Ramos (cell line): Measurements from ENCODE around the gene RBBP7.

Experiments used
- in situ Hi-C: fragments of 300-500 bp; cut with MboI; formaldehyde crosslinking; loops from one replicate; pipeline ENCODE4 v1.14.3; 2022; ENCODE audit warnings: low sequenced_read_pairs; ENCODE audit not compliant: unreplicated experiment

RBBP7 gene

GRCh38 chrX:16870095-16870861, at the start of gene RBBP7:
RBBP7 (minus strand) TSS chrX:16870362; CDS start chrX:16870053, 309 bp downstream.
- in situ Hi-C loops: no loop called here

- in situ Hi-C loops: no loop called here
Observed at GRCh38 chrX:16918979-16919378, 48.8 kb upstream of the RBBP7 start.

DNA sequence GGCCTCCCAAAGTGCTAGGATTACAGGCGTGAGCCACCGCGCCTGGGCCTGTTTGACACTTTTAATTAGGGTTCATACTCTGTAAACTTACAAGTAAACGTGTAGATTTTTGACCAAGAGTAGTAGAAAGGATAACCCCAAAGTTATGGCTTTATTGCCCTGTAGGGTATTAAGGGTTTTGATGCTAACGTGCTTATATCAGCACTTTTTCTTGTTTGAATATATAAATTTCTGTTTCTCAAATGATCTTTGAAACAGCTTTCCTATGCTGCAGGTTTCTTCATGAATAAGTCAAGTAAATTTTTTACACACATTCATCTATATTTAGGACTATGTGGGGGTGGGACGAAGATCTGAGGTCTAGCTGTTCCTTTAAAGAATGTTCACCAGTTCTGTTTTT, 47.0 kb upstream of the RBBP7 start:
- in situ Hi-C loops: no loop called here

GRCh38 chrX:16916561-16916960, 46.4 kb upstream of the RBBP7 start:
- in situ Hi-C loops: no loop called here

DNA sequence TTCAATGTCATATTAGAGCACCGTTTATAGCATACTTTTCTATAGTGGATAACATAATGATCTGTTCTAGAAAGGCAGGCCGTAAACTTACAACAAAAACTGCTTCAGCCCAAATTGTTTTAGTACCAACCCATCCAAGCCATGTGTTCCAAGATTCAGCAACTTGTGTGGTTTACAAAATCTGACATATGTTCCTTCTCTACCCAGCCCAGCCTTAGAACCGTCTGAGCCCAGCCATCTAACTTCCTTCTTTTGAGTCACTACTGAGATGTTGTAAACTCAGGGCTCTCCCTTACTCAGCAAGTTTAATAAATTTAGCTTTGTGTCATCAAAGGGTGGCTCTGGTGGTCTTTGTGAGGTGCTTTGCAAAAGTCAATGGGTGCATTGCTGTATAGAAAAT, 43.9 kb upstream of the RBBP7 start:
- in situ Hi-C loops: no loop called here

GRCh38 chrX:16910376-16910775, 40.2 kb upstream of the RBBP7 start:
- in situ Hi-C loops: no loop called here

- in situ Hi-C loops: no loop called here
Observed at GRCh38 chrX:16903274-16904022, 33.3 kb upstream of the RBBP7 start.

DNA sequence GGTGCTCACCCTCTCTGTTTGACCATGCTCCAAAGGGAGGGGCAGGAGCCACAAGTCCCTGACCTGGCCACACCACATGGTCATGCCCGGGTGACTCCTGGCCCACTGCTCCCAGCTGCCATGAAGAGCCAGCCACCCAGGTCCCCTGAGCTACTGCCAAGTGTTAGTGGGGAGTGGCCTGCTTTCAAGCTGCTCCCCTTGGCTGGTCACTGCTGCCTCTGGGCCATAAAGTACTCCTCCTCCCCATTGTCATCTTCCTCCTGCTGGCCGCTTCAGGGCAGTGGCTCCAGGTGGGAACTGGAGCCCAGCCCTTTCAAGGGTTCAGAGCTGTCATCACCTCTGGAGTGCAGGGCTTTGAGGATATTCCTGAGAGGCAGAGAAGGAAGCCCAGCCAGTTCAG, 27.3 kb upstream of the RBBP7 start:
- in situ Hi-C loops: loop anchor here (25.0 kb wide), 1 partner anchor 140 kb away; no protein-coding TSS in a partner anchor

DNA sequence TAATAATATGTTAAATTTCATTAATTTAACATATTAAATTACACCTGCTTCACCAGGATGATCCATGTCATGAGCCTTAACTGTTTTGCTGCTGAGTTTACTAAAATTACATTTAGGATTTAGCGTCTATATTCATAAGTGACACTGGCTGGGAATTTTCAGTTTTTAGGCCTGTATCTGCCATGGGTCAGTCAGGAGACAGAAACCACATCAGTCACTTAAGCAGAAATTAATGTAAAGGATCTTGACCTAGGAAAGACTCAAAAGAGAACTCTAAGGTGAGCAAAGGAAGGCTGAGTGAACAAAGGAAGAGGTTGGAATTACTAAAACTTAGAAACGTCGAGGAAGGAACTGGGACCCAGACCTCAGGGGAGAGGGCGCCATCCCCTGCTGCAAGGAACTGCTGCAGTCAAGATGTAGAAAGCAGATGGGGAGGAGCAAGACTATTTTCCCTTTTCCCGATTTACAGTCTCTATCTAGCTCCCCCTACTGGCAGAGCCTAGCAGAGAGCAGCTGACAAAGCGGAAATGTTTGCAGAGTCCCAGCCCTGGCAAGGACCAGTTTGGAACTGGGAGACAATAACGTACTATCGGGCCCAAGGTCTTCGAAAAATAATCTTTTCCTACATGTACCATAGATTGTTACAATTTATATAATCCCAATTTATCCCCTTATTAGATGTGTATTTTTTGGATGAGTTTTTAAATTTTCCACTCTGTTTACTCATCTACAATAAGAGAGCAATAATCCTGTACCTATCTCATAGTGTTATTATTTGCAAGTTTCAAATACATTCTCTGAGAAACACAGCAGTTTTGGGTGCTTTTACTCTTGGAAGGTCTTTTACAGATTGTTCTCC, 22.6 kb upstream of the RBBP7 start:
- in situ Hi-C loops: loop anchor here (25.0 kb wide), 1 partner anchor 145 kb away; no protein-coding TSS in a partner anchor

DNA sequence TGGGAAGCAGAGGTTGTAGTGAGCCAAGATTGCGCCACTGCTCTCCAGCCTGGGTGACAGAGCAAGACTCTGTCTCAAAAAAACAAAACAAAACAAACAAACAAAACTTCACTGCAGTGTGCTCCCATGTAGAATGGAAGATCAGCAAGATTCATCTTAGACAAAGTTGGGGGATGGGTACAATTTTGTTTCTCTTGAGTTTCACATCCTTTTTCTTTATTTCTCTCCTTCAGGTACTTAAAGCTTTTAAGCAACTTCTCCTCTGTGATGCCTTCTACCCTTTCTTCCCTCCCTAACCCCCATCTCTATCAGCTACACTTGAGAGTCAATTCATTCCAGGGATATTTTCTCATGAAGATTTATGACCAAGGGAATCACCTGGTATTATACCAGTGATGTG, 15.5 kb upstream of the RBBP7 start:
- in situ Hi-C loops: loop anchor here (25.0 kb wide), 1 partner anchor 152 kb away; no protein-coding TSS in a partner anchor

GRCh38 chrX:16883487-16883804, 13.3 kb upstream of the RBBP7 start:
- in situ Hi-C loops: loop anchor here (25.0 kb wide), 1 partner anchor 154 kb away; no protein-coding TSS in a partner anchor

- in situ Hi-C loops: loop anchor here (25.0 kb wide), 1 partner anchor 154 kb away; no protein-coding TSS in a partner anchor
Observed at GRCh38 chrX:16882702-16883486, 12.7 kb upstream of the RBBP7 start.

GRCh38 chrX:16882169-16882568, 12.0 kb upstream of the RBBP7 start:
- in situ Hi-C loops: loop anchor here (25.0 kb wide), 1 partner anchor 155 kb away; no protein-coding TSS in a partner anchor

DNA sequence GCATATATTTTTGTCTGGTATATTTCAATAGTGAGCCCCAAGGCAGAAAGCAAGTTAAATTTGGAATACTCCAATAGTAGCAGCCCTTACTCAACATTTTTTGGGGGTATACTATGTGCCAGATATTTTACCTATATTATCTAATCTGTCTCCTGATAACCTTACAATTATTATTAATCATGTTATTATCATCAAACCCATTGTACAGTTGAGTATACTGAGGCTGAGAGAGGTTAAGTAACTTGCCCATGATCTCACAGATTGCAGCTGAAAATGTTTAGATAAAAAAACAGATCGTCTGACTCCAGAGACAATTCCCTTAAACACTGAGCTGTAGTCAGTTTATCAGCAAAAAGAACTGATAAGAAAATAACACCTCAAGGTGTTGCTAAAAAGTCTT, 6.5 kb upstream of the RBBP7 start:
- in situ Hi-C loops: loop anchor here (25.0 kb wide), 1 partner anchor 161 kb away; no protein-coding TSS in a partner anchor

- in situ Hi-C loops: loop anchor here (25.0 kb wide), 1 partner anchor 163 kb away; no protein-coding TSS in a partner anchor
Observed at GRCh38 chrX:16874458-16875095, 4.4 kb upstream of the RBBP7 start.

DNA sequence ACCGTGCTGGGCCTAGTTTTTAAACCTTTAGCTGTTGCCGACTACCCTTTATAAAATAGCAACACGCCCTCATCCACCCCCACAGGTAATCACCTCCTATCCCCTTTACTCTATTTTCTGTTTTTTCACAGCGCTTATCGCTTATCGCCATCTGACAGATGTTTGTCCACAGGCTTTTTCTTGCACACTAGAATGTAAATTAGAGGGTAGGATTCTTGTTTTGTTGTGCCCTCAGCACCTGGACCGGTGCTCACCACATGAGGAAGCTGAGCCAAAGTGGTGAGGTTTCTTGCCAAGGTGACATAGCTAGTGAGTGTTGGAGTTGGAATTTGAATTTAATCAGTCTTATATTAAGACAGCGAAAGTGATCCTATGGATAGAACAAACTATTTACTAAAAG, 2.9 kb upstream of the RBBP7 start:
- in situ Hi-C loops: no loop called here

DNA sequence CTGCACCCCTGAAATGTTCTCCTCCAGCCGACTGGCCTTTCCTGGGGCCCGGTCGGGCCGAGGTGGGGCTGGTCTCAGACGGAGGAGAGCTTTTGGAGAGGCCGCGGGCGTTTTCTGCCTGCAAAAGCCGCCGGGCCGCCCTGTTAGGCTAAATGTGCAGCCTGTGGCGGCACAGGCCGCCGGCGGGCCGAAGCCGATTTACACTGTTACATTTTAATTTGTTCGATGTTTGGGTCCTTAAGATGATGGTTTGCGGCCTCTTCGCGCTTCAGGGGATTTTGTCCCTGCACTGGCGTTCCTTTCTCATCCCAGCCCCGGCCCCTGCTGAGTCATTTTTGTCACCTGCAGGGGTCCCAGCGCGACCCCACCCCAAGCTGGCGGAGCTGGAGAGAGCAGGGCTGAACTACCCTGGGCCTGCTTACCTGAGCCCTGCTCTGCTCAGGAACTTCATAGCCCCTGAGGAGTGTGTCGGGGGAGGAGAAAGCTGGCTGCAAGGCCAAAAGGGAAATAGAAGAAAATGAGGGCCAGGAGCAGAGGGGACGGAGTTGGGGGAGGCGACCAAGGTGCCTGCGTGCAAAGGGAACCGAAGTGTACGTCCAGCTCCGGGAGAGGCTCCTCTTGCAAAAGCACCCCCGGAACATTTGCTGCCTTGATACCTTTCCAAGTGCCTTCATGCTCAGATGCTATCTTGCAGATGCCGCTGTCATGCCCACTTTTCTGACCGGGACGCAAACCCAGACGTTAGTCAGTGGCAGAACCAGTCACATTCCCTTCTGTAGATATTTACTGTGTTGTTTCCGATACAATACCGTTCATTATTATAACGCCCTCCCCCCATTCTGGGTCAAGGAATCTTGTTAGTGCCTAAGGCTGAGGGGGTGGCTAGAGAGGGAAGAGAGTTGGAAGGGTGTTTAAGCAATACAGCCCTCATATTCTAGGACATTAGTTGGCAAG, 977 bp upstream of the RBBP7 start:
- in situ Hi-C loops: no loop called here
